ENCODE measurements around the gene STARD3. TPM values are rescaled to one million over a fixed set of nuclear protein-coding genes. Genes with fewer than 3 reads are reported as not detected.

Gene STARD3
- total and polyA plus RNA-seq, 3 experiments from 2014 or later, result 44.5 to 74.1 (median 71.4) TPM

- CTCF ChIA-PET, result interaction anchor here (1.1 to 1.6 kb wide), 2 partner anchors 20 to 53 kb away, joined by 3 read pairs; no protein-coding TSS in a partner anchor
- H3K4me1 ChIP-seq (ENCODE audit: insufficient read depth, low read length), result peaks cover 44% of the 10 kb centered on the region
- DNase-seq, result no peak
Observed at GRCh38 chr17:39674179-39674578, 37.2 kb downstream of the STARD3 start.

DNA sequence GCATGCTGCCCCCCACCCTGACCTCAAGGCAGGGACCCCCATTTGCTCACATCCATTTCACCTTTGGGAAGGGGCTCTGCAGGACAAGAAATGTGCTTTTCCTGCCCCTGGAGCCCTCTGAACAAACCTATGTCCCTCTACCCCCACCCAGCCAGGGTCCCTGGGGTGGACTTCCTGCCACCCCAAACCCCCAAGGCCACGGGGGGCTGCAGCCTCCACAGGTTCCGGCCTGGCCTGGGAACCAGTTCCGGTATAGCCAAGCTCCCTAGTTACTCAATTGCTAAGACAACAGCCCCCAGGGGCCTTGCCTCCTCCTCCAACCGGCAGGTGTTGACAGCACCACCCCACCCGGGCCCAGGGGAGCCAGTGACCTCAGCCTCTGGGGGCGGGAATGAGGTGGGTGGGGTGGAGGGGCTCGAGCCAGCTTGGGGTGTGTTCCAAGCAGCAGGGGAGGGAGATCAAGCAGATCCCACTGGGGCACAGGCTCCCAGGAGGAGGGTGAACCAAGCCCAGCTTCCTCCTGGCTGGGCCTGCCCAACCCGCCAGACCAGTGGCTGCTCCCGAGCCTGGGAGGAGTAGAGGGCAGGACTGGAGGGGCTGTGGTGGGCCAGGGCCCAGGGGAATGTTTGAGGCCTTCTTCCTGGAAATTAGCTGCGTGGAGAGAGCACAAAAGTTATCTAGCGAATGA lies 37.9 kb downstream of the STARD3 start:
- CTCF ChIA-PET, result interaction anchor here (1.1 to 2.8 kb wide), 3 partner anchors 21 to 55 kb away, joined by 3 to 9 read pairs (median 3); partner anchors contain the start of gene MIEN1
- H3K27me3 Mint-ChIP-seq, result peaks cover 0 to 6% of the 10 kb centered on the region in 2 donors
- Histone ChIP-seq H3K4me3 (ENCODE audit: low read length) (no peak overlapping the region), H3K4me1 (ENCODE audit: insufficient read depth, low read length) (peaks cover 50% of the 10 kb centered on the region), H3K36me3 (ENCODE audit: insufficient read depth, low read length) (no peaks in the 10 kb centered on the region), H3K27ac (ENCODE audit: low read depth, low read length) (no peak overlapping the region), H3K9me3 (ENCODE audit: low read length) (no peaks in the 10 kb centered on the region), H3K27me3 (ENCODE audit: insufficient read depth, low read length, poor library complexity, severe bottlenecking) (no peaks in the 10 kb centered on the region)
- no peaks in the 10 kb centered on the region for H3K9me3 Mint-ChIP-seq
- H3K27ac Mint-ChIP-seq, result peak overlapping the region in 4 of 8 donors; percentile 77 to 95 (median 93)
- peaks cover 0 to 3% (median 2%) of the 10 kb centered on the region in 3 donors for H3K36me3 Mint-ChIP-seq
- peaks cover 48 to 53% (median 48%) of the 10 kb centered on the region in 3 donors for H3K4me1 Mint-ChIP-seq
- no peak for DNase-seq
- POLR2A ChIA-PET, result interaction anchor here (1.6 kb wide), 1 partner anchor 13 kb away, joined by 5 read pairs; the partner anchor contains the start of gene PGAP3
- peak overlapping the region in 1 of 7 donors; percentile 83 for H3K4me3 Mint-ChIP-seq

More at GRCh38 chr17:39674179-39674578, 37.2 kb downstream of the STARD3 start:
- Histone ChIP-seq H3K9me3 (ENCODE audit: low read length) (no peaks in the 10 kb centered on the region), H3K27me3 (ENCODE audit: insufficient read depth, low read length, poor library complexity, severe bottlenecking) (no peaks in the 10 kb centered on the region), H3K27ac (ENCODE audit: low read depth, low read length) (no peak overlapping the region), H3K36me3 (ENCODE audit: insufficient read depth, low read length) (no peaks in the 10 kb centered on the region), H3K4me3 (ENCODE audit: low read length) (no peak overlapping the region)
- H3K27ac Mint-ChIP-seq, result no peak overlapping the region
- POLR2A ChIA-PET, result no interaction called here
- H3K4me1 Mint-ChIP-seq, result peaks cover 41 to 46% (median 41%) of the 10 kb centered on the region in 3 donors
- H3K9me3 Mint-ChIP-seq, result no peaks in the 10 kb centered on the region
- no peaks in the 10 kb centered on the region for H3K36me3 Mint-ChIP-seq
- H3K27me3 Mint-ChIP-seq, result peaks cover 0 to 9% of the 10 kb centered on the region in 2 donors
- no peak overlapping the region for H3K4me3 Mint-ChIP-seq

- DNase-seq, result no peak
- peaks cover 57% of the 10 kb centered on the region for H3K4me1 ChIP-seq (ENCODE audit: insufficient read depth, low read length)
- no peaks in the 10 kb centered on the region for H3K27me3 ChIP-seq (ENCODE audit: insufficient read depth, low read length, poor library complexity, severe bottlenecking)
- Mint-ChIP-seq H3K27ac (peak overlapping the region; percentile 79 to 98 (median 90)), H3K27me3 (peaks cover 0 to 4% of the 10 kb centered on the region in 2 donors), H3K4me1 (peaks cover 55 to 59% (median 55%) of the 10 kb centered on the region in 3 donors), H3K4me3 (peak overlapping the region in 6 of 7 donors; percentile 29 to 83 (median 56)), H3K9me3 (no peaks in the 10 kb centered on the region), H3K36me3 (peaks cover 2 to 4% (median 3%) of the 10 kb centered on the region in 3 donors)
- ChIA-PET CTCF (interaction anchor here (0.9 to 2.8 kb wide), 7 partner anchors 12 to 54 kb away, joined by 3 to 9 read pairs (median 3); partner anchors contain the start of genes MIEN1 and PGAP3), POLR2A (interaction anchor here (1.6 kb wide), 1 partner anchor 12 kb away, joined by 5 read pairs; the partner anchor contains the start of gene PGAP3)
- H3K4me3 ChIP-seq (ENCODE audit: low read length), result no peak overlapping the region
- H3K9me3 ChIP-seq (ENCODE audit: low read length), result no peaks in the 10 kb centered on the region
- no peak overlapping the region for H3K27ac ChIP-seq (ENCODE audit: low read depth, low read length)
- no peaks in the 10 kb centered on the region for H3K36me3 ChIP-seq (ENCODE audit: insufficient read depth, low read length)
Observed at GRCh38 chr17:39675390-39676082, 38.6 kb downstream of the STARD3 start.

DNA sequence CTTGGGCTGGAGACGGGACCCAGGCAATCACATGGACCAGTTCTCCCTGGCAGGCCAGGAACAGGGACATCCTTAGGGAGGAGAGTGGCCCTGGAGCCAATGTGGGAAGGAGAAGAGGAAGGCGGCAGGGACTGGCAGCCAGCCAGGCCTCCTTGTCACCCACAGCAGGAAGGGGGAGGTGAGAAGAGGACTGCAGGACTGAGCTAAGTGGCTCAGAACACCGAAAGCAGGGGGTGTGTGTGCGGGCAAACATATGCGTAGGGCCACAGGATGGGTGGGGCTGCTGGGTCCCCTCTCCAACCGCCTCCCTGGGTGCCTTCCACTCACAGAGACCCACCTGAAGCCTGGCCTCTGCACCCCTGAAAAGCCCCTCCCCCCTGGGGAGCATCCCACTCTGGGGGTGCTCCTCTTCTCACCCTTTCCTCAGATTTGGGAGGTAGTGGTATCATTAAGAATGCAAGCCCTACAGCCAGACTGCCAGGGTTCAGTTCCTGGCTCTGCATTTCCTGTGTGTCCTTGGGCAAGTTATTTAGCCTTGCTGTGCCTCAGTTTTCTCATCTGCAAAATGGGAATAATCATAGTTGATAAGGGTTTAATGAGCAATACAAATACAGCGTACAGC lies 39.4 kb downstream of the STARD3 start:
- no peaks in the 10 kb centered on the region for H3K36me3 ChIP-seq (ENCODE audit: insufficient read depth, low read length)
- peaks cover 60 to 67% (median 62%) of the 10 kb centered on the region in 3 donors for H3K4me1 Mint-ChIP-seq
- H3K4me3 Mint-ChIP-seq, result peak overlapping the region in 6 of 7 donors; percentile 30 to 85 (median 56)
- H3K27ac ChIP-seq (ENCODE audit: low read depth, low read length), result peak overlapping the region; percentile 32
- H3K9me3 ChIP-seq (ENCODE audit: low read length), result no peaks in the 10 kb centered on the region
- ChIA-PET CTCF (interaction anchor here (0.9 to 2.8 kb wide), 6 partner anchors 11 to 55 kb away, joined by 3 to 9 read pairs (median 4); partner anchors contain the start of genes MIEN1 and PGAP3), POLR2A (interaction anchor here (1.6 kb wide), 1 partner anchor 12 kb away, joined by 5 read pairs; the partner anchor contains the start of gene PGAP3)
- H3K4me1 ChIP-seq (ENCODE audit: insufficient read depth, low read length), result peaks cover 65% of the 10 kb centered on the region
- no peaks in the 10 kb centered on the region for H3K27me3 ChIP-seq (ENCODE audit: insufficient read depth, low read length, poor library complexity, severe bottlenecking)
- H3K36me3 Mint-ChIP-seq, result peaks cover 2 to 7% (median 3%) of the 10 kb centered on the region in 3 donors
- peak; percentile 44 to 77 (median 65) for DNase-seq
- H3K27me3 Mint-ChIP-seq, result no peaks in the 10 kb centered on the region
- no peaks in the 10 kb centered on the region for H3K9me3 Mint-ChIP-seq
- peak overlapping the region; percentile 79 to 98 (median 90) for H3K27ac Mint-ChIP-seq
- no peak overlapping the region for H3K4me3 ChIP-seq (ENCODE audit: low read length)

DNA sequence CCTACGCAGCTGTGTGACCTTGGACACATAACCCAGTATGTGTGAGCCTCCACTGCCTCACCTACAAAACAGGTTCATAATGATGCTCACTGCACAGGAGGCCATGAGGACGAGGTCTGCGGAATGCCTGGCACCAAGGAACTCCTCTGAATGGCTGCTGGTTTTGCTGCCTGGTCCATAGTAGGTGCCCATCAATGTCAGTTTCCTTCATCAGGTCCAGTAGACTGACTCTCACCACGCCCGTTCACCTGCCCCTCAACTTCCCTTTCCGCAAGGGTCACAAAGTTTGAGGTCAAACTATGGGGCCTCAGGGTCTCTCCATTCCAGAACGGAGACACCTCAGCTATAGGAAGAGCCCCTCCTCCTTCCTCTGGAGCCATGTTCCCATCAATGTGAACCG lies 40.1 kb downstream of the STARD3 start:
- ChIA-PET POLR2A (interaction anchor here (0.5 kb wide), 1 partner anchor 180 kb away, joined by 4 read pairs; no protein-coding TSS in a partner anchor), CTCF (interaction anchor here (1.2 to 3.2 kb wide), 6 partner anchors 8 to 55 kb away, joined by 4 to 21 read pairs (median 8); partner anchors contain the start of genes MIEN1 and PNMT)
- peaks cover 59 to 64% (median 63%) of the 10 kb centered on the region in 3 donors for H3K4me1 Mint-ChIP-seq

DNA sequence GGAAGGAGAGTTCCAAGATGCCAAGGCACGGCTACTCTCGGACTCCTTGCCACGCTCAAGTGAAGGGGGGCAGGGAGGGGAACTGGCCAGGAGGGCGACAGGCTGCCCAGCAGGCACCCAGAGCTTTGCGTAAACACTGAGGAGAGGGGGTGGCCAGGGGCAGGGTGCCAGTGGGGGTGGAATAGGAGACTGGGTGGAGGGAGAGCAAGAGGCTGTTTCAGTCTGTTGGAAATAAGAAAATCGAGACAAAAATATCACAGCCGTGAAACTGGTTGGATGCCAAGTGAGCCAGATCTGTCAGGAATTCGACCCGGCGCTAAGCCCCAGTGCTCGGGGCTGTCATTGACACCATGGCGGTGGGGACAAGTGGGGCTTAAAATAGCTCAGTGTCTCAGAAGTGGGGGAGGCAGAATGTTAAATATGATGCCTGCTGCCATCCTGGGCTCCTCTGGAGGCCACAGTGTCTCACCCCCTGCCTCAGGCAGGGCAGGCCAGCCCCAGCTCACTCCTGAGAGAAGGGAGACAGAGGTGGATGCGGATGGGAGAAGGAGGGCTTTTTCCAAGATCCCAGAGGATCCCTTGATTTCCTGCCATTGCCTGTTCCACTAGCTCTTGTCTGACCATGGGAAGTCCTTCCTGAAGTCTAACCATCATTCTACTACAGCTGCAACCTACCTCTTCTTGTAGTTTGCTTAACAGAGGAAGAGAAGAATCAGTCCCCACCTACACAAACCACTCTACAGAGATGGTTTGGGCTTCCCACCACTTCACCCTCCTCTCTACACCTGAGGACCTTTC lies 40.8 kb downstream of the STARD3 start:
- Histone ChIP-seq H3K9me3 (ENCODE audit: low read length) (no peaks in the 10 kb centered on the region), H3K27me3 (ENCODE audit: insufficient read depth, low read length, poor library complexity, severe bottlenecking) (no peaks in the 10 kb centered on the region), H3K27ac (ENCODE audit: low read depth, low read length) (no peak overlapping the region), H3K36me3 (ENCODE audit: insufficient read depth, low read length) (no peaks in the 10 kb centered on the region), H3K4me3 (ENCODE audit: low read length) (no peak overlapping the region), H3K4me1 (ENCODE audit: insufficient read depth, low read length) (peaks cover 67% of the 10 kb centered on the region)
- Mint-ChIP-seq H3K36me3 (peaks cover 3 to 12% (median 6%) of the 10 kb centered on the region in 3 donors), H3K27ac (peak overlapping the region; percentile 70 to 98 (median 95)), H3K4me3 (peak overlapping the region in 4 of 7 donors; percentile 8 to 36 (median 30)), H3K4me1 (peaks cover 59 to 69% (median 67%) of the 10 kb centered on the region in 3 donors), H3K27me3 (no peaks in the 10 kb centered on the region), H3K9me3 (no peaks in the 10 kb centered on the region)
- CTCF ChIA-PET, result interaction anchor here (0.9 to 3.2 kb wide), 6 partner anchors 9 to 77 kb away, joined by 3 to 21 read pairs (median 8); partner anchors contain the start of genes MIEN1 and PNMT
- POLR2A ChIA-PET, result interaction anchor here (0.5 to 0.6 kb wide), 2 partner anchors 44 to 180 kb away, joined by 4 to 9 read pairs; no protein-coding TSS in a partner anchor
- no peak for DNase-seq

More for the DNA sequence above, 40.1 kb downstream of the STARD3 start:
- Histone ChIP-seq H3K27ac (ENCODE audit: low read depth, low read length) (peak overlapping the region; percentile 32), H3K36me3 (ENCODE audit: insufficient read depth, low read length) (no peaks in the 10 kb centered on the region), H3K9me3 (ENCODE audit: low read length) (no peaks in the 10 kb centered on the region), H3K27me3 (ENCODE audit: insufficient read depth, low read length, poor library complexity, severe bottlenecking) (no peaks in the 10 kb centered on the region), H3K4me1 (ENCODE audit: insufficient read depth, low read length) (peaks cover 67% of the 10 kb centered on the region), H3K4me3 (ENCODE audit: low read length) (no peak overlapping the region)
- H3K9me3 Mint-ChIP-seq, result no peaks in the 10 kb centered on the region
- no peaks in the 10 kb centered on the region for H3K27me3 Mint-ChIP-seq
- peaks cover 2 to 7% (median 3%) of the 10 kb centered on the region in 3 donors for H3K36me3 Mint-ChIP-seq
- H3K27ac Mint-ChIP-seq, result peak overlapping the region; percentile 70 to 98 (median 87)
- H3K4me3 Mint-ChIP-seq, result peak overlapping the region in 2 of 7 donors; percentile 65 to 75
- no peak for DNase-seq

Measured in CD8-positive, alpha-beta memory T cell (primary cell).